OCI-LY1 (cell line): ENCODE results near the gene PPP1R36.

Experiments
- H2AFZ ChIP-seq: fragments of 200-600 bp; sonication (generic), shearing (Covaris generic); 2 replicates; pipeline ENCODE4 v1.6.0; 2014; ENCODE audit warnings: antibody characterized with exemption, mild to moderate bottlenecking, low read length
- H3F3A ChIP-seq: fragments of 200-600 bp; sonication (generic), shearing (Covaris generic); 2 replicates; pipeline ENCODE4 v1.6.0; 2014; ENCODE audit warnings: mild to moderate bottlenecking, antibody characterized with exemption, low read length, moderate library complexity; ENCODE audit not compliant: insufficient read depth
- H3K27ac ChIP-seq: fragments of 200-600 bp; sonication (generic); 2 replicates; pipeline ENCODE4 v1.5.1; 2014; ENCODE audit warnings: low read length, mixed run types, mild to moderate bottlenecking, low read depth; ENCODE audit not compliant: poor library complexity, severe bottlenecking
- H3K27me3 ChIP-seq: fragments of 200-600 bp; sonication (generic); 2 replicates; pipeline ENCODE4 v1.6.0; 2014; ENCODE audit warnings: antibody characterized with exemption, mild to moderate bottlenecking, low read length, moderate library complexity; ENCODE audit not compliant: insufficient read depth
- H3K36me3 ChIP-seq: fragments of 200-600 bp; sonication (generic); 2 replicates; pipeline ENCODE4 v1.6.1; 2014; ENCODE audit warnings: mild to moderate bottlenecking, antibody characterized with exemption, low read length, moderate library complexity, mixed read lengths; ENCODE audit not compliant: insufficient read depth
- H3K4me1 ChIP-seq: fragments of 200-600 bp; sonication (generic); 2 replicates; pipeline ENCODE4 v1.5.1; 2014; ENCODE audit warnings: mild to moderate bottlenecking, low read length, moderate library complexity; ENCODE audit not compliant: insufficient read depth, severe bottlenecking
- H3K4me2 ChIP-seq: fragments of 200-600 bp; sonication (generic), shearing (Covaris generic); 2 replicates; pipeline ENCODE4 v1.6.1; 2014; ENCODE audit warnings: low read length
- H3K4me3 ChIP-seq: fragments of 200-600 bp; sonication (generic); 2 replicates; pipeline ENCODE4 v1.5.1; 2014; ENCODE audit warnings: low read length, low read depth, mild to moderate bottlenecking, mixed read lengths; ENCODE audit not compliant: poor library complexity, severe bottlenecking
- H3K79me2 ChIP-seq: fragments of 200-600 bp; shearing (Covaris generic); 2 replicates; pipeline ENCODE4 v1.6.1; 2016; ENCODE audit warnings: mixed run types, low read length, mixed read lengths; ENCODE audit not compliant: insufficient read depth
- H3K9ac ChIP-seq: fragments of 200-600 bp; sonication (generic), shearing (Covaris generic); 2 replicates; pipeline ENCODE4 v1.6.1; 2014; ENCODE audit warnings: mild to moderate bottlenecking, low read length, mixed read lengths
- H3K9me2 ChIP-seq: fragments of 200-600 bp; sonication (generic), shearing (Covaris generic); 2 replicates; pipeline ENCODE4 v1.6.1; 2014; ENCODE audit warnings: low read depth, mild to moderate bottlenecking, low read length, mixed read lengths
- H3K9me3 ChIP-seq: fragments of 200-600 bp; shearing (Covaris generic); 2 replicates; pipeline ENCODE4 v1.6.1; 2014; ENCODE audit warnings: low read length, mixed read lengths
- H4K20me1 ChIP-seq: fragments of 200-600 bp; sonication (generic), shearing (Covaris generic); 2 replicates; pipeline ENCODE4 v1.6.0; 2016; ENCODE audit warnings: mild to moderate bottlenecking, low read length; ENCODE audit not compliant: insufficient read depth
- CTCF ChIP-seq: fragments of 200-600 bp; sonication (generic), shearing (Covaris generic); IDR thresholded peaks from 2 replicates; pipeline ENCODE4 v1.5.1; 2017; ENCODE audit warnings: mild to moderate bottlenecking, antibody characterized with exemption, low read length, moderate library complexity, mixed read lengths
- EZH2 ChIP-seq: fragments of 200-600 bp; sonication (generic), shearing (Covaris generic); IDR thresholded peaks from 2 replicates; pipeline ENCODE4 v1.8.0; 2017; ENCODE audit warnings: borderline replicate concordance, mixed run types, mild to moderate bottlenecking, antibody characterized with exemption, low read length, moderate library complexity, mixed read lengths

Gene PPP1R36

GRCh38 chr14:64572386-64573104, 22.8 kb downstream of the PPP1R36 start:
- TF ChIP-seq CTCF (no peak), EZH2 (no peak)
- H3F3A ChIP-seq: no peaks in the 10 kb centered on the region
- no peak overlapping the region for H2AFZ ChIP-seq
- H3K79me2 ChIP-seq: no peaks in the 10 kb centered on the region
- no peak overlapping the region for H3K9ac ChIP-seq
- H3K9me3 ChIP-seq: no peaks in the 10 kb centered on the region
- H3K4me1 ChIP-seq: no peaks in the 10 kb centered on the region
- H3K4me3 ChIP-seq: no peak overlapping the region
- H3K9me2 ChIP-seq: no peaks in the 10 kb centered on the region
- no peak overlapping the region for H3K27ac ChIP-seq
- H3K4me2 ChIP-seq: no peak overlapping the region
- no peaks in the 10 kb centered on the region for H3K27me3 ChIP-seq
- no peaks in the 10 kb centered on the region for H4K20me1 ChIP-seq
- no peaks in the 10 kb centered on the region for H3K36me3 ChIP-seq

- H3F3A ChIP-seq: no peaks in the 10 kb centered on the region
- H3K79me2 ChIP-seq: no peaks in the 10 kb centered on the region
- H3K4me2 ChIP-seq: no peak overlapping the region
- no peaks in the 10 kb centered on the region for H3K9me2 ChIP-seq
- no peak for TF ChIP-seq EZH2
- no peak for TF ChIP-seq CTCF
- H2AFZ ChIP-seq: no peak overlapping the region
- no peak overlapping the region for H3K9ac ChIP-seq
- H3K27me3 ChIP-seq: no peaks in the 10 kb centered on the region
- no peaks in the 10 kb centered on the region for H3K36me3 ChIP-seq
- H3K4me1 ChIP-seq: no peaks in the 10 kb centered on the region
- no peaks in the 10 kb centered on the region for H4K20me1 ChIP-seq
- no peak overlapping the region for H3K27ac ChIP-seq
- no peak overlapping the region for H3K4me3 ChIP-seq
- H3K9me3 ChIP-seq: no peaks in the 10 kb centered on the region
Observed at GRCh38 chr14:64573109-64573508, 23.3 kb downstream of the PPP1R36 start.

GRCh38 chr14:64574371-64575107, 24.8 kb downstream of the PPP1R36 start:
- Histone ChIP-seq H3K27me3 (no peaks in the 10 kb centered on the region), H3K36me3 (no peaks in the 10 kb centered on the region), H3K4me2 (no peak overlapping the region), H3K9ac (no peak overlapping the region), H2AFZ (no peak overlapping the region), H3K4me3 (no peak overlapping the region), H3K9me2 (no peaks in the 10 kb centered on the region), H4K20me1 (no peaks in the 10 kb centered on the region), H3F3A (no peaks in the 10 kb centered on the region), H3K4me1 (no peaks in the 10 kb centered on the region), H3K27ac (no peak overlapping the region), H3K9me3 (no peaks in the 10 kb centered on the region), H3K79me2 (no peaks in the 10 kb centered on the region)
- TF ChIP-seq CTCF (no peak), EZH2 (no peak)
